ENCODE measurements around the gene TMEM183A.

TMEM183A gene

GRCh38 chr1:203031467-203031866, 24.3 kb downstream of the TMEM183A start:
- no peak for DNase-seq

DNA sequence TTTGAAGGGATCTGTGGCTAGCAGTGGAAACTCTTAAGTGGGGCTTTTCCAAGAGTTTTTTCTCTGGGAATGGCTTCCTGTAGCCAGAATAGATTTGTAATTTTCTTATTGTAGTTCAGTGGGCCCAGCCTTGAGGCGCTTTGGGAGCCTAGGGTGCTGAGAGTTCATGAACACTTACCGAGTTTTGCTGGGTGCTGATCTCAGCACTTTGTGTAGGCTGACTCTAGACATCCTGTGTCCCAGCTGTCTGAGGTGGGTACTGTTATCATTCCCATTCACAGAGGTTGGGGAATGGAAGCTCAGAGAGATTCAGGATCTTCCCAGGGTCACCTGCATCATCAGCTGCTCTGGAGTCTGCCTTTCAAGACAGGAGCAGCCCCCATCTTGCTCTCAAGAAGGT, 26.1 kb downstream of the TMEM183A start:
- no peak for DNase-seq

GRCh38 chr1:203033917-203034316, 26.7 kb downstream of the TMEM183A start:
- no peak for DNase-seq

DNA sequence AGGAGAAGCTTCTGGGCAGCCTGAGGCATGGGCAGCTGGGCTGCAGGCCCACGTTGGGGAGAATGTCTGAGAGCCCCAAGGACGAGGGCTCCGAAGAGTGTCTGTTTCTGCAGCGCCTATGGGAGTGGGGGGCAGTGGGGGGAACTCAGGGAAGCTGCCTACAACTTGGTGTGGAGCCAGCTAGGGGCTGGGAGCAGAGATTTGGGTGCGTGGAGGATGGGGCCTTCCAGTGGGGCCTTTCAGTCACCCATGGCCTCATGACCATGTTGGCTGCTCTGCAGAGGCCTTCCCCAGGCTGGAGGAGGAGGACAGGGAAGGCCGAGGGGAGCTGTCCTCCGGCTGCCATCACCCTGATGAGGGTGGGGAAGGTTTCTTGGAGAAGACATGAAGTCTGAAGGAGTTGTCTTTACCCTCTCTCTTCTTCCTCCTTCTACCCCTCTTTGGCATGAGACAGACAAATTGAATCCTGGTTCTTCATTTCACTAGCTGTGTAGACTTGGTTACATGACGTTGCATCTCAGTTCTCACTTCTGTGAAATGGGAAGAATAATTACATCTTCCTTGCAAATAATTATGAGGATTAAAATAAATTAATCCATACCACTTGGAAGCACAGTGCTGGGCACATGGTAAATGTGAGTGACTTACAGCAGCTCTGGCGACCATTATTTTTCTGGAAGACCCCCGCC, 27.4 kb downstream of the TMEM183A start:
- no peak for DNase-seq

DNA sequence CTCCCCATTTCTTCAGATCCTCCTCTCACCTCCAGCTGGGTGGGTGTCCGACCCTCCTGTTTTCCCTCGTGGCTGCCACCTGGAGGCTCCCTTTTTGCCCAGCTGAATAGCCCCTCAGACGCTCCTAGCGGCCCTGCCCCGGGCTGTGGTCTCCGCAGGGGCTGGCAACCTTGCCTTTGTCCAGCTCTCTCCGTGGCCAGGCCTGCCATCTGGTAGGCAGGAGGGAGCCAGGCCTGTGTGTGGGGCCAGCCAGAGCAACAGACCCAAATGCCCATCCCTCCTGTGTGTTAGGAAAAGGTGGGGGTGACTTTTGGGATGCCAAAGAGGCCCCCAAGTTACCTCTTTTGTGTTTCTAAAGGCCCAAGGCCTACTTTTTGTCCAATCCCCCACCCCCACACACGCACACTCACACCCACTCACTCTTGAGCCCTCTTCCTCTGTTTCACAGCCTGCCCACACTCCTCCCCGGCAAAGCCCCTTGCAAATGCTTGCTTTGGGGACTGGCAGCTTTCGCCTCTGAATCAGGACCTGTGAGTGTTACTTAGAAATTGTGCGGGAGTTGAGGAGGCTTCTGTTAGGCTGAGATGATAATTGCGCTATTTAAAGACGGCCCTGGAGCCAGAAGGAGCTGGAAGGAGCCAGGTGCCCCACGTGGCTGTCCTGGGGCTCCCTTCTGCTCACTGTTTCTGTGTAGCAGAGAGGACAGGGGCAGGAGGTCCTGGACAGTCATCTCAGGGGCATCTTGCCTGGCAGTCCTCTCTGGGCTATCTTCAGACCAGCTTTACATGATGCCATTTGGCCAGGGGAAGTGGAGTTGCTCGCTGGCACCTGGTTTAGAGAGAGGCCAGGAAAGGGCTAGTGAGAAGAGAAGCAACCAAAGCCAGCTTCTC, 28.2 kb downstream of the TMEM183A start:
- DNase-seq, result no peak

- DNase-seq, result no peak
Measured at GRCh38 chr1:203036135-203036534, 29.0 kb downstream of the TMEM183A start.

- DNase-seq, result no peak
Measured at GRCh38 chr1:203036537-203036936, 29.4 kb downstream of the TMEM183A start.

DNA sequence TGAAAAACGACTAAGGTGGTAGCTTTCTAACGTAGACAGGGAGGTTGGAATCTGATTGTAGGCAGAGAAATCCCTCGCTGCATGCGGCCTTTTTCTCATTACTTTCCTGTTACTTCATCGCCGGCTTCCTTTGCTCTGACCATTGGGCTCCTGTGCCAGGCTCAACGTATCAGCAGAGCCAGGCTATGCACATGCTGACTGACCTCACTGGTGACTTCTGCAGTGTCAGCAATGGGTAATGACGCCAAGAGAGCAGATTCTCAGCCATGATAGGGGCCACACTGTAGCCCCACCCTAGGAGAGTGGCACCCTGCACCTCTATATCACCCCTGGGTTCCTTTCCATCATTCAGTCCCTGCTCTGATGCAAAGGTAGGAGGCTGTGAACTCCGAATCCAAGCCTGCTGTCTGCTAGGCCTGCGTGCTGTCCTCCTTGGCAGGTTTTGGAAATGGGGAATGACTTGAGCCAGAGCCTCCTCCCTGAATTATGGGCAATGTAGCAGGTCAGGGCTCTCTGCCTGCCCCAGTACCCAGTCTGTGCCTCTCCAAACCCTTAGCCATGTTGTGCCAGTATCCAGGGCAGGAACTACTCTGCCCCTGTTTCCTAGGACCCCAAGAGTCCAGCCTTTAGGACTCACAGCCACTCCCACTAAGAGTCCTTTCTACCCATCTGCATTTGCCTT, 30.5 kb downstream of the TMEM183A start:
- DNase-seq, result no peak

GRCh38 chr1:203038217-203038741, 31.1 kb downstream of the TMEM183A start:
- DNase-seq, result no peak

DNA sequence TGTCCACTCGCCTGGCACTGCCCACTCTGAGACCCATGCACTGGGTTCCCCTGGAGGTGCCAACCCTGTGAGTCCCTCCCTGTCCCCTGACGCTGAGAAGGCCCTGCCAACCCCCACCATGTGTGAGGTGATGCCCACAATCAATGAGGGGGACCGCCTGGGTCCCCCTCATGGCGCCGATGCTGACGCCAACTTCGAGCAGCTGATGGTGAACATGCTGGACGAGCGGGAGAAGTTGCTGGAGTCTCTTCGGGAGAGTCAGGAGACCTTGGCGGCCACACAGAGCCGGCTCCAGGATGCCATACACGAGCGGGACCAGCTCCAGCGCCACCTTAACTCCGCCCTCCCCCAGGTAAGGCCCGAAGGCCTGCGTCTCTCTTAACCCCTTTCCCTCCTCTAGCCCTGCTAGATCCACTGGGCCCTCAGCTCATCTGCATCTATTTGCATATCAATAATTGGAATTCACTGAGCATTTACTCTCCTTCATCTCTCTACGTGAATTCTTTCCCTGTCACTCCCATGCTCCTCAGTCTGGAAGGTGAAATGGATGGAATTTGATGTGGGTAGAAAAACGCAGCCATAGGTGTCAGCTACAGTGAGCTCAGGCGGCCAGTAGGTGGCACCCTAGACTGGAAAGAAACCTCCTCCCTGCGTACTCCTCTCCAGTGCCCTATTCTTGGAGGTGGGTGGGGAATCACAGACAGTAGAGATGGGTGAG, 31.9 kb downstream of the TMEM183A start:
- DNase-seq, result peak; percentile 59

GRCh38 chr1:203039609-203040512, 32.7 kb downstream of the TMEM183A start:
- DNase-seq, result no peak

DNA sequence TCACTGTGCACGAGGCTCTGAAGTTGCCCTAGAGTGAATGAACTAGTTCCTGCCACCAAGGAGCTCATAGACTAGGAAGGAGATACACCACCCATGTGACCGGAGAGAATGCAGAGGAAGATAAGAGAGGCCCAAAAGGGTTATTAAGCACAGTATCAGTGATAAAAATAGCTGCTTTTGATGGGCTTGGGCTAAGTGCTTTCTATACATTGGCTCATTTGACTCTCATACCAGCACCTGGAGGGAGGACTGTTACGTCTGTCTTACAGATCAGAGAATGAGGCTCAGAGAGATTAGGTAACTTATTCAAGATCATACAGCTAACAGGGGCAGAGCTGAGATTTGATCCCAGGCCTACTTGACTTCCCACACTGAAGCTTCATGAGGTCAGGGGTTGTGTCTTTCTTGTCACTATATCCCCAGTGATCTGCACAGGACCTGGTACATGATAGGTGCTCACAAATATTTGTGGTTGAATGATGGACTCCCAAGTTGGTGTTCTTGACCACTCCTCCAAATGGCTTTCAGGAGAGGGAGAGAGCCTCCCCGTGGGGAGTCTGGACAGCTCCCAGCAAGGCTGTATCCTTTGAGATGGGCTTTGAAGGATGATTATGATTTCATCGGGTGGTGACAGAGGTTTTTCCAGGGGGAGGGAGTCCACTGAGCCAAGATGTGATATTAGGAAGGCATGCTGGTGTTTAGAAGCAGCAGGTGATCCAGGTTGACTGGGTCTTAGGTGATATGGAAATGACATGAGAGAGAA, 33.5 kb downstream of the TMEM183A start:
- DNase-seq, result no peak

- no peak for DNase-seq
Measured at GRCh38 chr1:203041351-203041932, 34.3 kb downstream of the TMEM183A start.

DNA sequence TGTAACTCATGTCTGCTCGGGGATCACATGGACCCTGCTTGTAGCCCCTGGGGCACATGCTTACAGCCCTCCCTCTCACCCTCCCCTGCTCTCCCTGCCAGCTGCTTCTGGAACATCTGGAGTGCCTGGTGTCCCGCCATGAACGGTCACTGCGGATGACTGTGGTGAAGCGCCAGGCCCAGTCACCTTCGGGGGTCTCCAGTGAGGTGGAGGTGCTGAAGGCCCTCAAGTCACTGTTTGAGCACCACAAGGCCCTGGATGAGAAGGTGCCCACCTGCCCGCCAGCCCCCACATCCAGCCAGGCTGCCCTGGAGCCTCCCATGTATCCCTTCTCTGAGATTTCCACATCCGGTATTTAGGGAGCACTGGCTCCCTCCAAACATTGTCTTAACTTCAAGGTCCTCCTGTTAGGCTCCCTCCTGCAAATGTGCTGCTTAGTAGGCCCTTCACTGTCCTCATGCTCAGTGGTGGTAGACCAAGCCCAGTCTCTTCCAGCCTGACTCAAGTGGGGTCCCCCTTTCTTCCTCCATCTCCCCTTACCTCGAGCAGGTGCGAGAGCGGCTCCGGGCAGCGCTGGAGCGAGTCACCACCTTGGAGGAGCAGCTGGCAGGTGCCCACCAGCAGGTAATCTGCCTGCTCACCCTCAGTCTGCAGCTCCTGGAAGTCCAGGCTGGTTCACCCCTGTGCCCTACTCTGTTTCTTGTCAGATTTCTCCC, 36.8 kb downstream of the TMEM183A start:
- no peak for DNase-seq

GRCh38 chr1:203044546-203045250, 37.5 kb downstream of the TMEM183A start:
- no peak for DNase-seq

DNA sequence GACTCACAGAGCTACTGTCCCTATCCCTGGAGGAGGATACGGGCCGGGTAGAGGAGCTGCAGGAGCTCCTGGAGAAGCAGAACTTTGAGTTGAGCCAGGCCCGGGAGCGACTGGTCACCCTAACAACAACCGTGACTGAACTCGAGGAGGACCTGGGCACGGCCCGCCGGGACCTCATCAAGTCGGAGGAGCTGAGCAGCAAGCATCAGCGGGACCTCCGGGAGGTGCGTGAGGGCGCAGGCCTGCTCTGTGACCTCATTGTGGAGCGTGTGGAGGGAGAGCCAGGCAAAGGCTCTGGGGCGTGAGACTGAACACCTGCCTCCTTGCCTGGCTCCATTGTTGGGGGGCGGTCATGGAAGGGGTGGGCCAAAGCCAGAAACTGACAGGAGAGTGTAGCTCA, 38.2 kb downstream of the TMEM183A start:
- no peak for DNase-seq

- DNase-seq, result no peak
Measured at GRCh38 chr1:203045821-203046594, 38.8 kb downstream of the TMEM183A start.

DNA sequence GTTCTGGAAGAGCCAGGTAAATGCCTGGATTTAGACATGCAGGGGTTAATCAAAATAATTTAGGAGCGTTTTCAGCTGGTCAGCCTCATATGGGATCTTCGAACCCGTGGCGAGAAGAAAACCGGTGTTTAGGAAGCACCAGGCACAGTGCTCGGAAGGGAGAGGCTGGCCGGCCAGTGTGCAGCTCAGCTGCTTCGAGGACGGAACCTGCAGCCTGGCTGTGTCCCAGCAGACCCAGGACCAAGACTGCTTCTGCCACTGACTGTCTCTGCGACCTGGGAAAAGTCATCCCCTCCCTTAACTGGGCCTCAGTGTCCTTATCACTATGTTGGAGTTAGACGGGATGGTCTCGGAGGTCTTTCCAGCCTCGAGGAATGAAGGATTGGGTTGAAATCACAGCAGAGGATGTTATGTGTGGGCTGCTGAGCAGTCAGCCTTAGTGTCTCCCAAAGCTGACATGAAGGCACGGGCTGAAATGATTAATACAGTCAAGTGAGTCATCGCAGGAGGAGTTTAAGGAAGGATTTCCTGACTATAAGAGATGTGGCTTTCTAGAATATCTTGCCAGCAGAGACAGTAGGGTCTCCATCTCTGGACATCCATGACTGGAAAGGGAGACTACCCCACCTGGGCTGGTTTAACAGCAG, 39.9 kb downstream of the TMEM183A start:
- no peak for DNase-seq

Data from T-helper 9 cell (primary cell).